ENCODE results near the gene SEC24D. TPM values are rescaled to one million over a fixed set of nuclear protein-coding genes. Genes with fewer than 3 reads are reported as not detected.

SEC24D gene
- total and polyA plus RNA-seq, 2 donors (not counting 3 experiments of a cell fraction or from before 2014, with no cell fraction given) = 81.5 to 127 TPM

GRCh38 chr4:118767109-118767508 lies 68.8 kb downstream of the SEC24D start:
- Histone ChIP-seq H3K4me2 (ENCODE audit: insufficient read depth, low read length) (no peak overlapping the region), H3K9ac (replicated peaks; ENCODE audit: extremely low read depth, insufficient read depth, low read length) (no peak overlapping the region), H3K79me2 (ENCODE audit: control insufficient read depth, insufficient read depth, low read length) (peaks cover 25% of the 10 kb centered on the region), H3K4me3 (replicated peaks in 1 of 3; ENCODE audit: insufficient read depth in 1 of 3, low read depth in 1 of 3, low read length in 3 of 3) (no peak overlapping the region), H2AFZ (ENCODE audit: low read depth, low read length) (no peak overlapping the region), H3K27ac (ENCODE audit: insufficient read depth, low read depth, low read length) (no peak overlapping the region), H3K27me3 (ENCODE audit: control insufficient read depth in 2 of 2, insufficient read depth in 2 of 2, low read length in 2 of 2) (no peaks in the 10 kb centered on the region), H4K20me1 (replicated peaks; ENCODE audit: control insufficient read depth, extremely low read depth, insufficient read depth, low read length) (no peaks in the 10 kb centered on the region), H3K4me1 (ENCODE audit: control insufficient read depth, extremely low read depth, insufficient read depth, low read length) (peaks cover 26% of the 10 kb centered on the region), H3K9me3 (replicated peaks; ENCODE audit: control insufficient read depth, insufficient read depth, low read length) (no peaks in the 10 kb centered on the region), H3K9me1 (replicated peaks; ENCODE audit: control insufficient read depth, extremely low read depth, insufficient read depth, low read length) (no peaks in the 10 kb centered on the region), H3K36me3 (ENCODE audit: control insufficient read depth in 2 of 2, extremely low read depth in 1 of 2, insufficient read depth in 2 of 2, low read length in 2 of 2) (peaks cover 16 to 41% of the 10 kb centered on the region in 2 experiments)
- TF ChIP-seq MYC (IDR thresholded peaks at IDR 0.05; ENCODE audit: low read depth, low read length) (no peak), GATA2 (IDR thresholded peaks at IDR 0.05; ENCODE audit: insufficient read depth, insufficient read length, low read depth, low read length) (no peak), POLR2AphosphoS5 (IDR thresholded peaks at IDR 0.05; ENCODE audit: insufficient read depth, low read depth, low read length) (no peak), MAX (IDR thresholded peaks at IDR 0.05; ENCODE audit: insufficient read depth, insufficient read length) (no peak), POLR2A (IDR thresholded peaks at IDR 0.05; ENCODE audit: low read depth, low read length) (no peak), JUN (IDR thresholded peaks at IDR 0.05; ENCODE audit: borderline replicate concordance, insufficient read depth, insufficient read length, low read depth) (no peak), FOS (IDR thresholded peaks at IDR 0.05; ENCODE audit: borderline replicate concordance, insufficient read depth, low read length) (no peak), EZH2 (IDR thresholded peaks at IDR 0.05; ENCODE audit: borderline replicate concordance, low read depth, low read length, severe bottlenecking) (no peak), CTCF (IDR thresholded peaks at IDR 0.05; ENCODE audit: extremely low read depth in 1 of 2, insufficient read depth in 1 of 2, low read depth in 1 of 2, low read length in 2 of 2) (no peak)
- FAIRE-seq (no peak), DNase-seq (ENCODE audit: low read depth, low spot score) (no peak)
- BruUV-seq (replicated peaks) = no TSS peak
- intact Hi-C loops (cut with micrococcal nuclease) (loop anchor here (10.0 kb wide), 1 partner anchor 518 kb away; no protein-coding TSS in a partner anchor), dilution Hi-C loops (cut with MboI; ENCODE audit: extremely low pct_ligation_motif_present, low sequenced_read_pairs) (no loop called here)
- CTCF ChIA-PET = no interaction called here
- POLR2A ChIA-PET = no interaction called here
